IMR-90 (cell line): Measurements from ENCODE around the gene OR2H2. TPM values are rescaled to one million over a fixed set of nuclear protein-coding genes. Genes with fewer than 3 reads are reported as not detected.

Source experiments
- ATAC-seq: fragments of 200-7000 bp; cut with Tn5 transposase; 2 replicates; pipeline ENCODE4 v1.9.1; 2020; ENCODE audit warnings: low read depth, mild to moderate bottlenecking, moderate library complexity
- BruUV-seq: library from RNA; stranded (reverse); fragments of 400-500 nt; replicated peaks from 2 replicates; lab custom pipeline; 2021; lab: Mats Ljungman, UMichigan
- CTCF ChIA-PET: fragments of 300-600 bp; formaldehyde crosslinking; extraction: SDS; loops from one replicate; lab custom pipeline; 2021; ENCODE audit warnings: antibody characterized with exemption; lab: Yijun Ruan, JAX
- POLR2A ChIA-PET: fragments of 300-600 bp; sonication (Branson Sonifier 250); formaldehyde crosslinking; loops from one replicate; lab custom pipeline; 2022; ENCODE audit warnings: antibody characterized with exemption; ENCODE audit not compliant: unreplicated experiment; lab: Charles Lee
- DNase-seq: peaks from one replicate; pipeline ENCODE4 v3.0.0; 2013
- H2AFZ ChIP-seq: replicated peaks from 2 replicates; pipeline ENCODE3; 2013; ENCODE audit warnings: low read length, mild to moderate bottlenecking; ENCODE audit not compliant: poor library complexity
- H2AK5ac ChIP-seq: 2 replicates; pipeline ENCODE4 v1.6.1; 2013; ENCODE audit warnings: low read depth, low read length, inconsistent platforms
- H2AK9ac ChIP-seq: replicated peaks from 2 replicates; pipeline ENCODE3; 2013; ENCODE audit warnings: mild to moderate bottlenecking, low read depth, low read length, moderate library complexity; ENCODE audit not compliant: poor library complexity
- H2BK120ac ChIP-seq: 2 replicates; pipeline ENCODE4 v1.6.1; 2013; ENCODE audit warnings: low read depth, low read length, inconsistent platforms
- H2BK15ac ChIP-seq: 3 replicates; pipeline ENCODE4 v1.6.1; 2013; ENCODE audit warnings: low read depth, low read length, inconsistent platforms
- H2BK20ac ChIP-seq: 2 replicates; pipeline ENCODE4 v1.6.1; 2013; ENCODE audit warnings: low read depth, mild to moderate bottlenecking, inconsistent platforms, low read length, moderate library complexity
- H2BK5ac ChIP-seq: 2 replicates; pipeline ENCODE4 v1.6.1; 2013; ENCODE audit warnings: mild to moderate bottlenecking, low read depth, low read length, inconsistent platforms; ENCODE audit not compliant: poor library complexity, severe bottlenecking
- H3K14ac ChIP-seq: replicated peaks from 2 replicates; pipeline ENCODE4 v1.6.1; 2013; ENCODE audit warnings: low read depth, low read length, inconsistent platforms
- H3K18ac ChIP-seq: 2 replicates; pipeline ENCODE4 v1.6.1; 2013; ENCODE audit warnings: low read depth, low read length, control low read depth
- H3K23ac ChIP-seq: 2 replicates; pipeline ENCODE4 v1.6.1; 2013; ENCODE audit warnings: low read depth, low read length, inconsistent platforms
- H3K27ac ChIP-seq: 2 replicates; pipeline ENCODE4 v1.5.1; 2013; ENCODE audit warnings: mild to moderate bottlenecking, control low read depth, low read length; ENCODE audit not compliant: insufficient read depth
- H3K27me3 ChIP-seq: 2 replicates; pipeline ENCODE4 v1.6.1; 2013; ENCODE audit warnings: low read length; ENCODE audit not compliant: control insufficient read depth, insufficient read depth
- H3K36me3 ChIP-seq: 2 replicates; pipeline ENCODE4 v1.6.1; 2013; ENCODE audit warnings: low read length, mixed read lengths; ENCODE audit not compliant: control insufficient read depth, insufficient read depth
- H3K4ac ChIP-seq: 2 replicates; pipeline ENCODE4 v1.6.1; 2013; ENCODE audit warnings: low read depth, low read length, inconsistent platforms
- H3K4me1 ChIP-seq: 2 replicates; pipeline ENCODE4 v1.6.1; 2013; ENCODE audit warnings: low read length, mixed read lengths; ENCODE audit not compliant: control insufficient read depth, insufficient read depth
- H3K4me2 ChIP-seq: 2 replicates; pipeline ENCODE4 v1.6.1; 2013; ENCODE audit warnings: low read depth, mild to moderate bottlenecking, control low read depth, low read length, moderate library complexity
- H3K4me3 ChIP-seq: 2 replicates; pipeline ENCODE4 v1.5.1; 2013; ENCODE audit warnings: low read depth, mild to moderate bottlenecking, control low read depth, low read length, moderate library complexity; ENCODE audit not compliant: insufficient read depth
- H3K56ac ChIP-seq: 2 replicates; pipeline ENCODE4 v1.6.1; 2013; ENCODE audit warnings: low read length, inconsistent platforms; ENCODE audit not compliant: insufficient read depth; ENCODE audit errors: extremely low read depth
- H3K79me1 ChIP-seq, 2 experiments: 2 replicates each; pipeline ENCODE4 v1.6.1; 2013; ENCODE audit warnings: low read length in 2 of 2, inconsistent platforms in 1 of 2, low read depth in 1 of 2
- H3K9ac ChIP-seq: 2 replicates; pipeline ENCODE4 v1.6.1; 2013; ENCODE audit warnings: low read depth, low read length, control low read depth
- H3K9me1 ChIP-seq: 2 replicates; pipeline ENCODE4 v1.6.1; 2013; ENCODE audit warnings: low read length, inconsistent platforms; ENCODE audit not compliant: insufficient read depth
- H3K9me3 ChIP-seq: 2 replicates; pipeline ENCODE4 v1.6.1; 2013; ENCODE audit warnings: low read length; ENCODE audit not compliant: control insufficient read depth, insufficient read depth
- H4K20me1 ChIP-seq: 2 replicates; pipeline ENCODE4 v1.6.1; 2013; ENCODE audit warnings: low read length, inconsistent platforms; ENCODE audit not compliant: insufficient read depth
- H4K5ac ChIP-seq: 2 replicates; pipeline ENCODE4 v1.6.1; 2013; ENCODE audit warnings: mild to moderate bottlenecking, low read depth, low read length, control low read depth
- H4K8ac ChIP-seq, 2 experiments: 2 replicates each; pipeline ENCODE4 v1.6.1; 2013; ENCODE audit warnings: low read depth in 2 of 2, low read length in 2 of 2, control low read depth in 1 of 2, inconsistent platforms in 1 of 2
- H4K91ac ChIP-seq: 2 replicates; pipeline ENCODE4 v1.6.1; 2013; ENCODE audit warnings: low read depth, low read length, inconsistent platforms; ENCODE audit not compliant: insufficient read depth
- BHLHE40 ChIP-seq: fragments of 150-350 bp; IDR thresholded peaks from 2 replicates; pipeline ENCODE4 v1.6.1; 2016; ENCODE audit warnings: mild to moderate bottlenecking, low read depth, low read length
- CEBPB ChIP-seq: IDR thresholded peaks from 2 replicates; pipeline ENCODE4 v1.6.1; 2012; ENCODE audit warnings: low read depth, low read length, improper control_type of control experiment
- CHD1 ChIP-seq: IDR thresholded peaks from 2 replicates; pipeline ENCODE4 v1.6.1; 2012; ENCODE audit warnings: low read depth, low read length, improper control_type of control experiment
- FOS ChIP-seq: fragments of 150-350 bp; IDR thresholded peaks from 2 replicates; pipeline ENCODE4 v1.6.1; 2016; ENCODE audit warnings: low read depth, low read length
- MAFK ChIP-seq: IDR thresholded peaks from 2 replicates; pipeline ENCODE4 v1.6.1; 2012; ENCODE audit warnings: low read depth, low read length, improper control_type of control experiment
- MAZ ChIP-seq: IDR thresholded peaks from 2 replicates; pipeline ENCODE4 v1.6.1; 2012; ENCODE audit warnings: low read depth, mild to moderate bottlenecking, low read length, improper control_type of control experiment, moderate library complexity, borderline replicate concordance
- MXI1 ChIP-seq: IDR thresholded peaks from 2 replicates; pipeline ENCODE4 v1.6.1; 2012; ENCODE audit warnings: low read depth, mild to moderate bottlenecking, low read length, moderate library complexity, borderline replicate concordance
- NFE2L2 ChIP-seq: fragments of 150-350 bp; IDR thresholded peaks from 2 replicates; pipeline ENCODE4 v1.6.1; 2016; ENCODE audit warnings: low read depth, mild to moderate bottlenecking, low read length
- POLR2A ChIP-seq: IDR thresholded peaks from 2 replicates; pipeline ENCODE4 v1.6.1; 2012; ENCODE audit warnings: mild to moderate bottlenecking, low read depth, low read length
- RAD21 ChIP-seq: IDR thresholded peaks from 2 replicates; pipeline ENCODE4 v1.6.1; 2012; ENCODE audit warnings: low read length, improper control_type of control experiment
- RCOR1 ChIP-seq: IDR thresholded peaks from 2 replicates; pipeline ENCODE4 v1.6.1; 2012; ENCODE audit warnings: mild to moderate bottlenecking, low read length, improper control_type of control experiment; ENCODE audit not compliant: insufficient replicate concordance
- RFX5 ChIP-seq: IDR thresholded peaks from 2 replicates; pipeline ENCODE4 v1.8.0; 2012; ENCODE audit warnings: low read depth, mild to moderate bottlenecking, low read length, moderate library complexity
- SMC3 ChIP-seq: fragments of 150-350 bp; IDR thresholded peaks from 2 replicates; pipeline ENCODE4 v1.6.1; 2016; ENCODE audit warnings: low read depth, mild to moderate bottlenecking, antibody characterized with exemption, low read length, moderate library complexity
- USF2 ChIP-seq: fragments of 150-350 bp; IDR thresholded peaks from 2 replicates; pipeline ENCODE4 v1.6.1; 2017; ENCODE audit warnings: mild to moderate bottlenecking, antibody characterized with exemption, low read length, low read depth
- WGBS, 2 experiments: methylation state at CpG; one replicate each; pipeline versions ENCODE4 v1.1.5 to v1.1.7; 2013; ENCODE audit warnings: missing lambda C conversion rate in 2 of 2; ENCODE audit not compliant: insufficient read length in 1 of 2; ENCODE audit errors: extremely low coverage in 2 of 2; 5-methylcytosine and 5-hydroxymethylcytosine counted together
- dilution Hi-C: fragments of 300-500 bp; cut with HindIII; formaldehyde crosslinking; loops from one replicate; pipeline ENCODE4 v1.14.3; 2018; ENCODE audit warnings: low sequenced_read_pairs; ENCODE audit not compliant: unreplicated experiment
- in situ Hi-C: fragments of 300-500 bp; cut with MboI; formaldehyde crosslinking; loops from 3 replicates; pipeline ENCODE4 v1.14.3; 2019; ENCODE audit warnings: low sequenced_read_pairs, inconsistent platforms, mixed read lengths
- intact Hi-C: fragments of 100-400 bp; cut with micrococcal nuclease; formaldehyde crosslinking; loops from 2 replicates; pipeline ENCODE4 v1.10.0; 2022
- polyA plus RNA-seq, 3 experiments: library from polyadenylated mRNA; depleted of rRNA; stranded (reverse); fragments of >200 nt; gene quantifications; 2 replicates each; pipeline ENCODE4 v1.2.3, GENCODE V29; 2012; ENCODE audit warnings: low replicate concordance in 1 of 3
- total RNA-seq: library from RNA; depleted of rRNA; stranded (reverse); fragments of >200 nt; gene quantifications from 2 replicates; pipeline ENCODE4 v1.2.3, GENCODE V29; 2012
- TF ChIP-seq, protein P1 (sequence below): conservative IDR thresholded peaks from 2 replicates; pipeline ENCODE4 v1.5.1; 2012; ENCODE audit warnings: mild to moderate bottlenecking, low read depth, low read length, improper control_type of control experiment
- TF ChIP-seq, protein P2 (sequence below): fragments of 150-350 bp; IDR thresholded peaks from 2 replicates; pipeline ENCODE4 v1.6.1; 2016; ENCODE audit warnings: low read depth, mild to moderate bottlenecking, low read length, moderate library complexity, borderline replicate concordance

OR2H2 gene
- total and polyA plus RNA-seq, 2 of the 4 experiments (the other 2 are of a cell fraction): not detected

GRCh38 chr6:29547573-29547972 is 37.3 kb upstream of the OR2H2 start:
- Histone ChIP-seq H3K56ac (no peak overlapping the region), H3K79me1 (no peaks in the 10 kb centered on the region), H3K9ac (no peak overlapping the region), H3K27me3 (no peaks in the 10 kb centered on the region), H4K5ac (no peak overlapping the region), H3K9me1 (no peaks in the 10 kb centered on the region), H3K4me2 (no peak overlapping the region), H4K8ac (no peak overlapping the region), H3K4me3 (no peak overlapping the region), H3K36me3 (no peaks in the 10 kb centered on the region), H2AK9ac (no peak overlapping the region), H3K4me1 (no peaks in the 10 kb centered on the region), H2AK5ac (no peak overlapping the region), H3K18ac (no peak overlapping the region), H2BK120ac (no peak overlapping the region), H3K23ac (no peak overlapping the region), H2BK15ac (no peak overlapping the region), H2AFZ (no peak overlapping the region), H2BK20ac (no peak overlapping the region), H4K20me1 (no peaks in the 10 kb centered on the region), H4K91ac (no peak overlapping the region), H3K27ac (no peak overlapping the region), H3K4ac (no peak overlapping the region), H3K9me3 (no peaks in the 10 kb centered on the region), H3K14ac (no peak overlapping the region), H2BK5ac (no peak overlapping the region)
- no CpG with 5 or more reads among the region's 3 CpGs for WGBS, 2 experiments
- TF ChIP-seq, protein P1, sequence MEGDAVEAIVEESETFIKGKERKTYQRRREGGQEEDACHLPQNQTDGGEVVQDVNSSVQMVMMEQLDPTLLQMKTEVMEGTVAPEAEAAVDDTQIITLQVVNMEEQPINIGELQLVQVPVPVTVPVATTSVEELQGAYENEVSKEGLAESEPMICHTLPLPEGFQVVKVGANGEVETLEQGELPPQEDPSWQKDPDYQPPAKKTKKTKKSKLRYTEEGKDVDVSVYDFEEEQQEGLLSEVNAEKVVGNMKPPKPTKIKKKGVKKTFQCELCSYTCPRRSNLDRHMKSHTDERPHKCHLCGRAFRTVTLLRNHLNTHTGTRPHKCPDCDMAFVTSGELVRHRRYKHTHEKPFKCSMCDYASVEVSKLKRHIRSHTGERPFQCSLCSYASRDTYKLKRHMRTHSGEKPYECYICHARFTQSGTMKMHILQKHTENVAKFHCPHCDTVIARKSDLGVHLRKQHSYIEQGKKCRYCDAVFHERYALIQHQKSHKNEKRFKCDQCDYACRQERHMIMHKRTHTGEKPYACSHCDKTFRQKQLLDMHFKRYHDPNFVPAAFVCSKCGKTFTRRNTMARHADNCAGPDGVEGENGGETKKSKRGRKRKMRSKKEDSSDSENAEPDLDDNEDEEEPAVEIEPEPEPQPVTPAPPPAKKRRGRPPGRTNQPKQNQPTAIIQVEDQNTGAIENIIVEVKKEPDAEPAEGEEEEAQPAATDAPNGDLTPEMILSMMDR: no peak
- TF ChIP-seq CEBPB (no peak), RFX5 (no peak), POLR2A (no peak), FOS (no peak), MAZ (no peak), BHLHE40 (no peak), MXI1 (no peak), CHD1 (no peak), NFE2L2 (no peak), MAFK (no peak), RCOR1 (no peak), USF2 (no peak), SMC3 (no peak), RAD21 (no peak)
- TF ChIP-seq, protein P2, sequence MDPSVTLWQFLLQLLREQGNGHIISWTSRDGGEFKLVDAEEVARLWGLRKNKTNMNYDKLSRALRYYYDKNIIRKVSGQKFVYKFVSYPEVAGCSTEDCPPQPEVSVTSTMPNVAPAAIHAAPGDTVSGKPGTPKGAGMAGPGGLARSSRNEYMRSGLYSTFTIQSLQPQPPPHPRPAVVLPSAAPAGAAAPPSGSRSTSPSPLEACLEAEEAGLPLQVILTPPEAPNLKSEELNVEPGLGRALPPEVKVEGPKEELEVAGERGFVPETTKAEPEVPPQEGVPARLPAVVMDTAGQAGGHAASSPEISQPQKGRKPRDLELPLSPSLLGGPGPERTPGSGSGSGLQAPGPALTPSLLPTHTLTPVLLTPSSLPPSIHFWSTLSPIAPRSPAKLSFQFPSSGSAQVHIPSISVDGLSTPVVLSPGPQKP: no peak
- ChIA-PET CTCF (no interaction called here), POLR2A (no interaction called here)
- no peak for DNase-seq
- BruUV-seq: no TSS peak
- dilution Hi-C loops (no loop called here), intact Hi-C loops (no loop called here), in situ Hi-C loops (no loop called here)
- ATAC-seq: no peak
